Endothelial cell of umbilical vein (primary cell): ENCODE measurements around the gene DNAJB5.
"Not testable (repeated sequence)": the region's sequence is repeated elsewhere in the genome, so short reads cannot be mapped to it uniquely, and the experiment has no call there.

Source experiments
- CTCF ChIP-seq, 2 donors: IDR thresholded peaks; 1 replicate in 1 of 2; 2 replicates in 1 of 2; pipeline ENCODE4 v1.5.1; 2011; ENCODE audit warnings: low read length in 2 of 2, mild to moderate bottlenecking in 2 of 2, moderate library complexity in 2 of 2, control low read depth in 1 of 2, inconsistent platforms in 1 of 2, low read depth in 1 of 2; ENCODE audit not compliant: insufficient read depth in 1 of 2; ENCODE audit errors: extremely low read depth in 1 of 2
- EZH2 ChIP-seq: IDR thresholded peaks from 2 replicates; pipeline ENCODE4 v1.6.1; 2012; ENCODE audit warnings: borderline replicate concordance, low read depth, mild to moderate bottlenecking, moderate library complexity, low read length, inconsistent platforms; ENCODE audit not compliant: severe bottlenecking
- JUN ChIP-seq: IDR thresholded peaks from 2 replicates; pipeline ENCODE4 v1.6.1; 2011; ENCODE audit warnings: borderline replicate concordance, low read depth; ENCODE audit not compliant: insufficient read length, insufficient read depth
- MYC ChIP-seq: IDR thresholded peaks from one replicate; pipeline ENCODE4 v1.6.1; 2011; ENCODE audit warnings: mild to moderate bottlenecking, low read depth, low read length
- POLR2A ChIP-seq: IDR thresholded peaks from 2 replicates; pipeline ENCODE4 v1.6.1; 2012; ENCODE audit warnings: low read depth, mild to moderate bottlenecking, control low read depth, low read length
- POLR2AphosphoS5 ChIP-seq: IDR thresholded peaks from 2 replicates; pipeline ENCODE4 v1.6.1; 2012; ENCODE audit warnings: low read depth, mild to moderate bottlenecking, control low read depth, low read length, moderate library complexity; ENCODE audit not compliant: insufficient read depth
- TF ChIP-seq, protein P1 (sequence below): IDR thresholded peaks from 2 replicates; pipeline ENCODE4 v1.6.1; 2011; ENCODE audit not compliant: insufficient read depth, insufficient read length

GRCh38 chr9:34956066-34956465 lies 33.5 kb upstream of the DNAJB5 start:
- not testable (repeated sequence) for TF ChIP-seq CTCF (IDR thresholded peaks at IDR 0.05; ENCODE audit: extremely low read depth in 1 of 2, insufficient read depth in 1 of 2, low read depth in 1 of 2, low read length in 2 of 2); POLR2A; POLR2AphosphoS5; EZH2; MYC; JUN
- TF ChIP-seq, protein P1, sequence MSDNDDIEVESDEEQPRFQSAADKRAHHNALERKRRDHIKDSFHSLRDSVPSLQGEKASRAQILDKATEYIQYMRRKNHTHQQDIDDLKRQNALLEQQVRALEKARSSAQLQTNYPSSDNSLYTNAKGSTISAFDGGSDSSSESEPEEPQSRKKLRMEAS, result not testable (repeated sequence)
